Neuronal stem cell (in vitro differentiated cells): ENCODE results near the gene ADGRV1.

Experiments used
- DNase-seq: peaks from one replicate; pipeline ENCODE4 v3.0.0-alpha.2; 2013; ENCODE audit warnings: low spot score
- H2AFZ ChIP-seq: one replicate; pipeline ENCODE4 v1.6.1; 2013; ENCODE audit warnings: mild to moderate bottlenecking, low read length, inconsistent platforms
- H2AK5ac ChIP-seq: 2 replicates; pipeline ENCODE4 v1.6.1; 2013; ENCODE audit warnings: low read depth, mild to moderate bottlenecking, inconsistent platforms, low read length, moderate library complexity, mixed read lengths
- H2BK120ac ChIP-seq: 2 replicates; pipeline ENCODE4 v1.6.1; 2013; ENCODE audit warnings: low read depth, mild to moderate bottlenecking, inconsistent platforms, low read length, moderate library complexity, mixed read lengths
- H2BK12ac ChIP-seq: one replicate; pipeline ENCODE4 v1.6.1; 2013; ENCODE audit warnings: low read length, inconsistent platforms
- H2BK15ac ChIP-seq: 2 replicates; pipeline ENCODE4 v1.6.1; 2013; ENCODE audit warnings: mild to moderate bottlenecking, low read length, inconsistent platforms, mixed read lengths
- H2BK5ac ChIP-seq: one replicate; pipeline ENCODE4 v1.6.1; 2013; ENCODE audit warnings: inconsistent platforms, mild to moderate bottlenecking, low read length, moderate library complexity
- H3K14ac ChIP-seq: one replicate; pipeline ENCODE4 v1.6.1; 2013; ENCODE audit warnings: low read length, inconsistent platforms
- H3K18ac ChIP-seq: 2 replicates; pipeline ENCODE4 v1.6.1; 2013; ENCODE audit warnings: low read length, inconsistent platforms
- H3K23ac ChIP-seq: 2 replicates; pipeline ENCODE4 v1.6.1; 2013; ENCODE audit warnings: low read depth, mild to moderate bottlenecking, mixed read lengths, low read length, inconsistent platforms; ENCODE audit not compliant: poor library complexity
- H3K27ac ChIP-seq: replicated peaks from 3 replicates; pipeline ENCODE4 v1.5.1; 2013; ENCODE audit warnings: low read length, inconsistent platforms
- H3K27me3 ChIP-seq, 3 experiments: 2 replicates each; pipeline ENCODE4 v1.6.1; 2013; ENCODE audit warnings: low read length in 3 of 3, mild to moderate bottlenecking in 2 of 3, inconsistent platforms in 1 of 3, low read depth in 1 of 3, mixed read lengths in 1 of 3, moderate library complexity in 1 of 3; ENCODE audit not compliant: control insufficient read depth in 3 of 3, insufficient read depth in 3 of 3
- H3K36me3 ChIP-seq, 2 donors: replicated peaks in 1 of 2; 2 replicates each; pipeline ENCODE4 v1.6.1; 2013; ENCODE audit warnings: low read length in 2 of 2; ENCODE audit not compliant: control insufficient read depth in 2 of 2, insufficient read depth in 2 of 2
- H3K4ac ChIP-seq: 2 replicates; pipeline ENCODE4 v1.6.1; 2013; ENCODE audit warnings: inconsistent platforms, mild to moderate bottlenecking, low read length, moderate library complexity
- H3K4me1 ChIP-seq, 2 donors: 1 replicate in 1 of 2; 2 replicates in 1 of 2; pipeline ENCODE4 v1.6.1; 2013; ENCODE audit warnings: low read length in 2 of 2, low read depth in 1 of 2; ENCODE audit not compliant: control insufficient read depth in 2 of 2, insufficient read depth in 1 of 2
- H3K4me2 ChIP-seq: one replicate; pipeline ENCODE4 v1.6.1; 2013; ENCODE audit warnings: mild to moderate bottlenecking, low read length, inconsistent platforms; ENCODE audit not compliant: insufficient read depth, poor library complexity, severe bottlenecking
- H3K4me3 ChIP-seq, 2 donors: 2 replicates each; pipeline ENCODE4 v1.5.1; 2013; ENCODE audit warnings: low read length in 2 of 2, mild to moderate bottlenecking in 2 of 2, inconsistent platforms in 1 of 2, moderate library complexity in 1 of 2
- H3K79me1 ChIP-seq: one replicate; pipeline ENCODE4 v1.6.1; 2013; ENCODE audit warnings: low read depth, mild to moderate bottlenecking, inconsistent platforms, low read length, moderate library complexity
- H3K9ac ChIP-seq: one replicate; pipeline ENCODE4 v1.6.1; 2013; ENCODE audit warnings: mild to moderate bottlenecking, low read depth, low read length, inconsistent platforms; ENCODE audit not compliant: poor library complexity
- H3K9me3 ChIP-seq, 2 donors: replicated peaks in 1 of 2; 2 replicates each; pipeline versions ENCODE3 to v1.6.1; 2013; ENCODE audit warnings: low read length in 2 of 2, mild to moderate bottlenecking in 2 of 2, inconsistent platforms in 1 of 2, low read depth in 1 of 2, mixed read lengths in 1 of 2, moderate library complexity in 1 of 2; ENCODE audit not compliant: control insufficient read depth in 2 of 2, insufficient read depth in 1 of 2
- H4K8ac ChIP-seq: one replicate; pipeline ENCODE4 v1.6.1; 2013; ENCODE audit warnings: low read depth, mild to moderate bottlenecking, inconsistent platforms, low read length, moderate library complexity
- H4K91ac ChIP-seq: one replicate; pipeline ENCODE4 v1.6.1; 2013; ENCODE audit warnings: low read length, low read depth, mild to moderate bottlenecking, inconsistent platforms; ENCODE audit not compliant: poor library complexity
- WGBS, 2 donors: extraction: QIAGEN DNeasy Blood & Tissue Kit; methylation state at CpG; one replicate each; pipeline ENCODE4 v1.1.7; 2013; ENCODE audit warnings: missing lambda C conversion rate in 2 of 2, mixed read lengths in 1 of 2; ENCODE audit not compliant: insufficient read length in 2 of 2, insufficient replicate concordance in 1 of 2; ENCODE audit errors: extremely low coverage in 2 of 2; 5-methylcytosine and 5-hydroxymethylcytosine counted together

Gene ADGRV1

DNA sequence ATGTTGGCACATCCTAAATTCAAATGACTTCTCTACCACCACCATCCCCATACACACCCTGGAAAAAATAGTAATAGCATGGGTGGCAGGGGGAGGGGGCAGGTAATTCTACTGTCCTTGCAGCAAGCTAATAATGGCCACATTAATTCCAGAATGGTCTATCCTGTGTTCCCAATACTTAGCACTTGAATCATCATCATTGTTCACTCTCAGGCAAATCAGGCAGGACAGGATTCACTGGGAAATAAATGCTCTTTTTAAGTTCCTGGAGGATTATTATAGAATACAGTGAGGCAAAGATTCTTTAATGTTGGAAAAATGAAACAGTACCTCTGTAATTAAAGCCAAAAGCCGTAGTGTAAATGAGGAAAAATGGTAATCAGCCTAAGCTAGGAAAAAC, 570.0 kb downstream of the ADGRV1 start:
- no peak overlapping the region for H2BK12ac ChIP-seq
- H4K8ac ChIP-seq: no peak overlapping the region
- no peak overlapping the region for H2BK15ac ChIP-seq
- H3K4me1 ChIP-seq: peaks cover 0 to 2% of the 10 kb centered on the region in 2 donors
- no peak for DNase-seq
- no peak overlapping the region for H3K27ac ChIP-seq
- H2BK120ac ChIP-seq: no peak overlapping the region
- H2BK5ac ChIP-seq: no peak overlapping the region
- no peak overlapping the region for H3K14ac ChIP-seq
- H3K79me1 ChIP-seq: no peaks in the 10 kb centered on the region
- H3K4me2 ChIP-seq: no peak overlapping the region
- no peak overlapping the region for H2AFZ ChIP-seq
- no peak overlapping the region for H4K91ac ChIP-seq
- H3K23ac ChIP-seq: no peak overlapping the region
- no peak overlapping the region for H3K4ac ChIP-seq
- no peak overlapping the region for H2AK5ac ChIP-seq
- H3K27me3 ChIP-seq: no peaks in the 10 kb centered on the region
- no CpG with 5 or more reads among the region's 1 CpG for WGBS, 2 donors
- no peak overlapping the region for H3K4me3 ChIP-seq
- no peak overlapping the region for H3K9ac ChIP-seq
- H3K18ac ChIP-seq: no peak overlapping the region
- H3K9me3 ChIP-seq: no peaks in the 10 kb centered on the region
- no peaks in the 10 kb centered on the region for H3K36me3 ChIP-seq

DNA sequence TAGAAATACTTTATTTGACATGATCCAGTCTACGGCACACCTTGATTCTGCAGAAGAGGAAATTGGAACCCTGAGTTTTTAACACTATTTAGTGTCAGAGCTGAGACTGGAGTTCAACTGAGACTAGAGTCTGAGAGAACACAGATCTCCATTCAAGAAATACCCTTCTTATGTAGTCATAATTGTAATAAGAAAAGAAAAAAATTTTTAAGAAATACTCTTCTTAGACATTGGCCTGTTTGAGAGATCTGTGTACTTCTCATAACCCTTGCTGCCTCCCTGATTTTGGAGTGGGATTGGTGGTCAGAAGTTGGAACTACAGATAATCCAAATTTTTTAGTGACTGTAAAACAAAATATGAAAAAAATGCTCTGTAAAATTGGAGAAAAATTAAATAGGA, 571.2 kb downstream of the ADGRV1 start:
- no peaks in the 10 kb centered on the region for H3K27me3 ChIP-seq
- H3K4me2 ChIP-seq: no peak overlapping the region
- DNase-seq: no peak
- no peaks in the 10 kb centered on the region for H3K36me3 ChIP-seq
- no peak overlapping the region for H2BK5ac ChIP-seq
- H2BK15ac ChIP-seq: no peak overlapping the region
- H3K4me3 ChIP-seq: no peak overlapping the region
- H4K91ac ChIP-seq: no peak overlapping the region
- no peaks in the 10 kb centered on the region for H3K79me1 ChIP-seq
- H4K8ac ChIP-seq: no peak overlapping the region
- H3K23ac ChIP-seq: no peak overlapping the region
- H2AFZ ChIP-seq: no peak overlapping the region
- no peak overlapping the region for H3K14ac ChIP-seq
- no peak overlapping the region for H3K4ac ChIP-seq
- no peak overlapping the region for H2BK120ac ChIP-seq
- peaks cover 0 to 2% of the 10 kb centered on the region in 2 donors for H3K4me1 ChIP-seq
- H2AK5ac ChIP-seq: no peak overlapping the region
- H3K27ac ChIP-seq: no peak overlapping the region
- WGBS, 2 donors: no CpG with 5 or more reads among the region's 1 CpG
- no peak overlapping the region for H2BK12ac ChIP-seq
- H3K18ac ChIP-seq: no peak overlapping the region
- H3K9ac ChIP-seq: no peak overlapping the region
- no peaks in the 10 kb centered on the region for H3K9me3 ChIP-seq

DNA sequence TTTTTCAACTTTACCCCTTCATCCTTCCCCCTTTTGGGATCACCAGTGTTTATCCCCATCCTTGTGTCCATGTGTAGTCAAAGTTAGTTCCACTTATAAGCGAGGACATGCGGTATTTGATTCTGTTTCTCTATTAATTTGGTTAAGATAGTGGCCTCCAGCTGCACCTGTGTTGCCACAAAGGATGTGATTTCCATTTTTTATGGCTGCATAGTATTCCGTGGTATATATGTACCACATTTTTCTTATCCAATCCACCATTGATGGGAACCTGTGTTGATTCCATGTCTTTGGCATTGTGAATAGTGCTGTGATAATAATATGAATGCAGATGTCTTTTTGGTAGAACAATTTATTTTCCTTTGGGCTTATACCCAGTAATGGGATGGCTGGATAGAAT, 572.2 kb downstream of the ADGRV1 start:
- H2BK12ac ChIP-seq: no peak overlapping the region
- WGBS, 2 donors: no CpG with 5 or more reads among the region's 3 CpGs
- peaks cover 0 to 3% of the 10 kb centered on the region in 2 donors for H3K4me1 ChIP-seq
- no peak overlapping the region for H3K4ac ChIP-seq
- no peak overlapping the region for H2AK5ac ChIP-seq
- no peak overlapping the region for H3K23ac ChIP-seq
- H3K14ac ChIP-seq: no peak overlapping the region
- no peak overlapping the region for H3K4me3 ChIP-seq
- no peaks in the 10 kb centered on the region for H3K36me3 ChIP-seq
- H2AFZ ChIP-seq: no peak overlapping the region
- H2BK120ac ChIP-seq: no peak overlapping the region
- H3K27ac ChIP-seq: no peak overlapping the region
- no peak for DNase-seq
- no peak overlapping the region for H2BK15ac ChIP-seq
- H4K91ac ChIP-seq: no peak overlapping the region
- H3K4me2 ChIP-seq: no peak overlapping the region
- no peak overlapping the region for H3K9ac ChIP-seq
- H3K79me1 ChIP-seq: no peaks in the 10 kb centered on the region
- H3K27me3 ChIP-seq: no peaks in the 10 kb centered on the region
- H4K8ac ChIP-seq: no peak overlapping the region
- no peaks in the 10 kb centered on the region for H3K9me3 ChIP-seq
- no peak overlapping the region for H2BK5ac ChIP-seq
- H3K18ac ChIP-seq: no peak overlapping the region

DNA sequence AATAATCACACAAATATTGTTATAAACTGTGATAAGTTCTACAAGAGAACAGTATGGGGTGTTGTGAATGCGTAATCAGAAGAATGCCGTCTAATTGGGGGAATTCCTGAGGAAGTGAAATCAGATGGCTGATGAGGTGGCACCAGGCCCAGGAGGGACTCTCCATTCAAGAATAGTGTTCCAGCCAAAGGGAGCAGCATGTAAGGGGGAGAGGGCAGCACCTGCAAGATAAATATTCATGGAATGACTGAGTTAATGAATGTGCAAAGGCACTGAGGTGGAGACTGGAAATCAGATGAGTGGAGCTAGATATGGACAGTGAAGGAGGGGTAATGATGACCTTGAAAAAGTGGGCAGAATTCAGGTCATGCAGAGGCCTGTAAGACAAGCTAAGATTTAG, 574.0 kb downstream of the ADGRV1 start:
- DNase-seq: no peak
- Histone ChIP-seq H4K91ac (no peak overlapping the region), H3K9ac (no peak overlapping the region), H3K9me3 (no peaks in the 10 kb centered on the region), H3K79me1 (no peaks in the 10 kb centered on the region), H4K8ac (no peak overlapping the region), H2BK15ac (no peak overlapping the region), H2AK5ac (no peak overlapping the region), H3K18ac (no peak overlapping the region), H3K27ac (no peak overlapping the region), H3K23ac (no peak overlapping the region), H3K4me1 (peaks cover 0 to 4% of the 10 kb centered on the region in 2 donors), H3K4me3 (no peak overlapping the region), H2BK12ac (no peak overlapping the region), H3K4me2 (no peak overlapping the region), H2BK5ac (no peak overlapping the region), H3K4ac (no peak overlapping the region), H3K14ac (no peak overlapping the region), H3K27me3 (no peaks in the 10 kb centered on the region), H2AFZ (no peak overlapping the region), H3K36me3 (no peaks in the 10 kb centered on the region), H2BK120ac (no peak overlapping the region)
- WGBS, 2 donors: no CpG with 5 or more reads among the region's 2 CpGs
